HG03175 (cell line): ENCODE results near the gene P2RX5.

Source experiments
- ATAC-seq: cut with Tn5 transposase; IDR thresholded peaks from one replicate; pipeline ENCODE4 v1.9.1; 2021; ENCODE audit warnings: mild to moderate bottlenecking, moderate library complexity; ENCODE audit not compliant: unreplicated experiment

Gene P2RX5

DNA sequence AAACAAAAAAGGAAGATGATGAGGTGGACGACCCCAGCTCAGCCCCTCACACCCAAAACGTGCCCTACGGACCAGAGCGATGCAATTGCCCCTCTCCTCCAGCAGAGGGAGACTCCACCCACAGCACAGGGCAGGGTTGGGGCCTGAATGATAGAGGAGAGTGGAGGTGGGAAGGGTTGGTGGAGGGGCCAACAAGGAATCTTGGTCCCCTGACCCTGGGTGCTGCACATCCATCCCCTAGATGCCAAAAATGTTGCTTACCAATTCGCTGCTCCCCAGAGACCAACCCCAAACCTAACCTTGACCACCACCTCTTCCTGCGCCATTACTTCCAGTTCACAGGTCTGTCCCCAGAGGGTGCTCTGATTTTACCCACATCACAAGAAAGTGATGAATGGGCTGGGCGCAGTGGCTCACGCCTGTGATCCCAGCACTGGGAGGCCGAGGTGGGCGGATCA, 12.9 kb downstream of the P2RX5 start:
- no peak for ATAC-seq

DNA sequence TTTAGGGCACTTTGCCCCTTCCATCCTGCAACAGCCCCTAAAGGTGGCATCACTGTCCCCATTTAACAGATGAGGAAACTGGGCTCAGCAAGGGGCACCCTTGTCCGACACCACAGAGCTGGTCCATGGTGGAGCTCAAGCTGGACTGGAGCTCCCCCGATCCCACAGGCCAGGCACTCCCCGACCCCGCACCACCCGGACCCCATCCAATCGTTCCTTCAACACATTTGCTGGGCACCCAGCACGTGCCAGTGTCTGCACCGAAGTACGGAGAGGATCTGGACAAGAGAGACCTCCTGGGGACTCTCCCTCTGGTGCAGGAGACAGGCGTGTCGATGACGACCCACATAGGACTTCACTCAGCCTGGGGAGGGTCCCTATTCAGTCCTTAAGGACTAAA, 13.9 kb downstream of the P2RX5 start:
- no peak for ATAC-seq

GRCh38 chr17:3681565-3681964, 14.4 kb downstream of the P2RX5 start:
- ATAC-seq, result no peak

DNA sequence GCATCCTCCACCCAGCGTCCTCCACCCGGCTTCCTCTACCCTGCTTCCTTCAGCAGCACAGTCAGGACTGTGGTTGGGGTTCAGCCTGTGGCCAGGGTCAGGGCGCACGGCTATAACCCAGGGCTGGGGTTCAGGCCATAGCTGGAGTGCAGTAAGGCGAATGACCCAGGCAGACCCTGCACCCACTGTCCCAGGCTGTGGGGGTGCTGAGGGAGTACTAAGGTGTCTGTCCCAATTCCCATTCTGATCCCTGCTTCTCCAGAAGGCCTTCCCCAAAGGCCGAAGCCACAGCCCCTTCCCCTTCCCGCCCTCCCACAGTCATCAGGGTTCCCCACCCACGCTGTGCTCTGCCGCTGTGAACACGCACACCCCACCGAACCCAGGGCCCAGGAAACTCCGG, 14.9 kb downstream of the P2RX5 start:
- no peak for ATAC-seq

- no peak for ATAC-seq
Observed at GRCh38 chr17:3679531-3680126, 16.3 kb downstream of the P2RX5 start.

DNA sequence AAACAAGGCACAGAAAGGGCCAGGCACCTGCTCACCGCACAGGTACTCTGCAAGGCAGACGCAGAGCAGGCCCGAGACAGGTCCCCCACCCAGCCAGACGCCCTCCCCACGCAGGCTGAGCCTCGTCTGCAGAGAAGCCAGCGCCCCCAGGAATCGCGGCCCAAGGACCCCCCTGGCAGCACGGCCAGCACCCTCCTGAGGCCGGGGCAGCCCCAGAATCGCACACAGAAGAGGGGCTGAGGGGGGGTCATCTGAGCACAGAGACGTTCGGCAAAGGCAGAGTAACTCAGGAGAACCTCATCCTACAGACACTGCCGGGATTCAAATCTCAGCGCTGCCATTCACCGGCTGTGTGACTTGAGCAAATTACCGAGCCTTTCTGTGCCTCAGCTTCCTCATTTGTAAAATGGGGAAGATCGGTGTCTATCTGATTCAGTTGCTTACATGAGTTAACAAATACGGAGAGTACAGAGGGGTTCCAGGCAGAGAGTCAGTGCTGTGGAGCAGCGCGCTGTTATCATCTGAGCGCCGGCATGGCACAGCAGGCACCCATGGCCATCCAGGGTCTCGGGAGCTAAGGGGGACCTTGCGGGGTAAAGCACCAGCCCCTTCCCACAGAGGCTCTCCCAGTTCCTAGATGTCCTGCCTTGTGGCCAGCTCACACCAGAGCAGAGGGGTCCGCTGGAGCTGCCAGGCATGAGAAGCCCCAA, 17.0 kb downstream of the P2RX5 start:
- ATAC-seq, result no peak

DNA sequence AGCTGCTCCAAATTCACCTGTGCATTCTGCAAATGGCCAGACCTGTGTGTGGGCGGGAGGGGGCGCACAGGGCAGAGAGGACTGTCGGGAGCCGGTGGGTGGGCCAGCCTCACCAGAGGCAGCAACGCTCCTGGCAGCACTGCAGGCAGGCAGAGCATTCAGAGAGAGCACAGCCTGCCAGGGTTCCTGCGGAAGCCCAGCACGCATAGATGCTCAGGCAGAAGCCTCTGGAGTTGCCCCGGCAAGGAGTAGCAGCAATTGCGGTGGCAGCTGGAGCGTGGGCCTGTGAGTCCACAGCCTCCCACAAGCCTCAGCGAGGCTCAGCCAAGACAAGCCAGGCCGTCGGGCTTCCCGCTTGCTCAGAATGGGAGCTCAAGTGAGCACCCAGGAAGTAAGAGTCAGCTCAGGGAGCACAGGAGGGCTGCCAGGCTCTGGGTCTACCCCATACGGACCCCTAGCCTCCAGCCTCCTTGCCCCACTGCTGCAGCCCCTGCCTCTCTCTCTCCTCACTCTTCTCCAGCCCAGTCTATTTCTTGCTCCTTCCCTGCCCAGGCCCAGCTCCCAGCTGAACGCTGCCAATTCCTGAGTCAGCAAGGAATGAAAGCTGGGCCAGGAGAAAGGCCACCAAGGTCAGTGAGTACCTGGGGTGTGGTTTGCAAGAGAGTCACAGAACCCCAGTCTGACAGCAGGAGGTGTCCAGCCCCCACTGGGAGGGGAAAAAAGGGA, 17.7 kb downstream of the P2RX5 start:
- no peak for ATAC-seq

GRCh38 chr17:3675886-3676285, 20.1 kb downstream of the P2RX5 start:
- no peak for ATAC-seq

- no peak for ATAC-seq
Observed at GRCh38 chr17:3672571-3672970, 23.4 kb downstream of the P2RX5 start.

DNA sequence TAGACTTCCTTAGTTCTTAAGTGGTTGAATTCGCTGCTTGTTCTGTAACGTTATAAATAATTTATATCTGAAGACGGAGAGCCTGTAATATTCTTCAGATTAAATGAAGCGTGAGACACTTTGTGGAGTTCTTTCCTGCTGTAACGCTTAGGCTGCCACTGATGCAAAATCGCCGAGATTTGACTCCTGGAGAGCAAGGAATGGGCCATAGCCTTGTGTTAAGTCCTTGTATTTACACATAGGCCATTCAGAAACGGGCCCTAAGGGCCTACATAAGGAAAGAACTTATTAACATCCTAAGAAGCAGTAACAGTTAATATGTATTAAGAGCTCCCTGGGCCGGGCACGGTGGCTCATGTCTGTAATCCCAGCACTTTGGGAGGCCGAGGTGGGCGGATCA, 26.4 kb downstream of the P2RX5 start:
- no peak for ATAC-seq

DNA sequence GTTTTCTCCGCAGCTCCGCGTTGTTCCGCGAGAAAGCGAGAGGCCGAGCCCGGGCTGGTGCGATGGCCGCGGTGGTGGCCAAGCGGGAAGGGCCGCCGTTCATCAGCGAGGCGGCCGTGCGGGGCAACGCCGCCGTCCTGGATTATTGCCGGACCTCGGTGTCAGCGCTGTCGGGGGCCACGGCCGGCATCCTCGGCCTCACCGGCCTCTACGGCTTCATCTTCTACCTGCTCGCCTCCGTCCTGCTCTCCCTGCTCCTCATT, 26.9 kb downstream of the P2RX5 start:
- ATAC-seq, result no peak

DNA sequence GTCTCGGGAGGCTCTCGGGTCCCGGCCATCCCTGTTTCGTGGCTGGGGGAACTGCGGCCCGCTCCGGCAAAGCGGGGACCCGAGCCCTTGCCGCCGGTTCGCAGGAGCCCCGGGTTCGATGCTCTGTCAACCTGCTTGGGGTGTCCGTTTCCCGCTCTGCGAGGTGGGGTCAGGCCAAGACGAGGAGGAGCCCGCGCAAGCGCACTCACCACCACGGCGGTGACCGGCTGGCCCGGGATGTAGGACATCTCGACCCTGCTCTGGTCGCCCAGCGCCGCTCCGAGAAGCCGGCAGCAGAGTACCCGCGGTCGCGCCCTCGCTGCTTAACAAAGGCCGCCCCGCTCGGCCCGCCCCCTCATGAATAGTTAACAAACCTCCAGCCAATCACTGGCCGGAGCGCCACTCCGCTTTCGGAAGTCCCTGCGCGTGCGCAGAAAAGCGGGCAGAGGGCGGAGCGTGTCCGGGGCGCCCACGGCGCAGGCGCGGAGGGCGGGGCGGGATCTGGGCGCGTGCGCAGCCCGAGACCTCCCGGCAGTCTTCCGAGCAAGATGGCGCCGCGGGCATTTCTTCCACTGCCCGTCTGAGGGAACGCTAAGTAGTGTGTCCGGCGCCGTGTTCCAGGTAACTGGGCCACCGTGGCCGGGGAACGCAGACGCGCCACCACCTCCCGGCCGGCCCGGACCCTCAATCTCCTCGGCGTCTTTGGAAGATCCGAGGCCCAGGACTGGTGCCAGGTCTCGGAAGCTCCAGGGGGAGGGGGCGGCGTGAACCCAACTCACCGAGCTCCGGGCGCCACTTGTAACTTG, 27.5 kb downstream of the P2RX5 start, which contains the start of the genes EMC6 and TAX1BP3:
Gene EMC6, plus strand, starts transcription at position 534 of the 806 bp plus-strand sequence. CDS start 335 bp downstream, outside the sequence.
Gene TAX1BP3, minus strand, starts transcription at position 300 of the 806 bp plus-strand sequence. Its CDS starts 52 bp downstream, at position 248.
- ATAC-seq, result peak; percentile 89

GRCh38 chr17:3667366-3668278, 28.3 kb downstream of the P2RX5 start:
- peak; percentile 9 for ATAC-seq

DNA sequence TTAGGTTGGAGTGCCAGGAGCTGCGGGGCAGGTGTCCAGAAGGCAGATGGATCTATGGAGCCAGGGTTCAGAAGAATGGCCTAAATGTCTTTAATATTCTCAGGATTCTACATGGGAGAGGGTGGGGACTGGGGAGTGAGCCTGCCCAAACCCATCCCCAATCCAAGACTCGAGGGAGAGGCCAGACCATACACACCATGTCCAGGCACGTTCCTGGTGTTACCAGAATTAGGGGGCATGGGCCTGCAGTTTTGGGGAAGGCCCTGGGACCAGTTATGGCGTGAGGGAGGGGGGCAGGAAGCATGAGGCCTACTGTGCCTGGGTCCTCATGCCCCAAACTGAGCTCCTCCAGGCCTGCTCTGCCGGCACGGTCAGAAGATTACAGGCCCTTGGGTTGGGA, 29.4 kb downstream of the P2RX5 start:
- ATAC-seq, result no peak

DNA sequence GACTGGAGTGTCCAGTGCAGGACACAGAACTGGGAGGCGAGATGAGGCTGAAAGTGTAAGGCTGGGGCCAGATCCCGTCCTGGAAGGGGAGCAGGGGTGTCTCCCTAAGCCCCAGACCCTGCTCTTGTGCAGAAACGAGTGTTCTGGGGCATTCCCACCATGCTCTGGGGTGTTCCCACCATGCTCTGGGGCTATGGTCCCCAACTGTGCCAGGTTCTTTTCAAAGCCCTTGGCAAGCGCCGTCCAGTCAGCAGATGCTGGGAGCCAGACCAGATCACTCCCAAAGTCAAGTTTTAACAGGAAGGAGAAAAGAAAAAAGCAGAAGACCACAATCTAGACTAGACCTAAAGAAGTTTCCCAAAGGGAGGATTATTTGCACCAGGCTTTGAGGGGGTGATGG, 30.1 kb downstream of the P2RX5 start:
- ATAC-seq, result no peak

DNA sequence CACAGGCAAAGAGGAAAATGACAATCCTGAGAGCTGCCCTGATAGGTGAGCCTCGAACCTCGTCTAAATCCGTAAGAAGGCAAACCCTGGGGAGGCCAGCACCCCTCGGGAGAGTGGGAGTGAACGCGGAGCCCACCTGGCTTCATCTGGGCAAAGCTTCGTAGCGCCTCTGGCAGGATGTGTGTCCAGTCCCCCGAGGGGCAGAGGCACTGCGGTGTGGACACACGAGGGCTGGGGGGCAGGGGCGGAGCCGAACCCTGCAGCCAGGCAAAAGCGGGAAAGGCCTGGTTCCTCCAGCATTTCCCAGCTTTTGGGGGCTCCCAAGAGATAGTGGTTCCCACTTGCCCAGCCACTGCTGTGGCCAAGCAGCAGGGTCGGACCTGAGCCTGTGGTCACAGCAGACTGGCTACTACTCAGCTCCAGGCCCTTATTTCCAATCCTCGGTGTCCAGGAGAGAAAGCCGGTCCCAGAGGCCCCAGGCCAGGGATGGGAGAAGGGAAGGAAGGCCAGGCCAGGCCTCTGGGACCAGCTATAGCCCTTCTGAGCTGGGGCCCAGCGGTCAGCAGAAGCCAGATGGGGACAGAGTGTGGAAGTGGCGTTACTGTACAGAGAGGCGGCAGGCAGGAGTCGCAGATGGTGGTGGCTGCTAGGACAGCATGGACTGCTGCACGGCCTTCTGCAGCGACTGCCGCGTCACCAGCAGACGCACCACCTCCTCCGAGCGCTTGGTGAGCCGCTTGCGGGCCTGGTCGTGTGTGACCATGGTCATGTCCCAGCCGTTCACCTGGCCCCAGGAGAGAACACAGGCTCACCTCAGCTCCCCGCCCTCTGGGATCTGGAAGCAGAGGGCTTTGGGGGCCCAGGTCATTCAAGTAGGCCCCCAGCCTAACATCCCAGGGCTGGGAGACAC, 32.6 kb downstream of the P2RX5 start:
- no peak for ATAC-seq

- ATAC-seq, result no peak
Observed at GRCh38 chr17:3660311-3660891, 35.6 kb downstream of the P2RX5 start.

GRCh38 chr17:3659541-3660111, 36.3 kb downstream of the P2RX5 start:
- ATAC-seq, result no peak
